HG03196 (cell line): ENCODE data around the gene MYO1F.

ENCODE experiments used
- ATAC-seq: cut with Tn5 transposase; IDR thresholded peaks from one replicate; pipeline ENCODE4 v1.9.1; 2021; ENCODE audit not compliant: unreplicated experiment

The MYO1F gene

DNA sequence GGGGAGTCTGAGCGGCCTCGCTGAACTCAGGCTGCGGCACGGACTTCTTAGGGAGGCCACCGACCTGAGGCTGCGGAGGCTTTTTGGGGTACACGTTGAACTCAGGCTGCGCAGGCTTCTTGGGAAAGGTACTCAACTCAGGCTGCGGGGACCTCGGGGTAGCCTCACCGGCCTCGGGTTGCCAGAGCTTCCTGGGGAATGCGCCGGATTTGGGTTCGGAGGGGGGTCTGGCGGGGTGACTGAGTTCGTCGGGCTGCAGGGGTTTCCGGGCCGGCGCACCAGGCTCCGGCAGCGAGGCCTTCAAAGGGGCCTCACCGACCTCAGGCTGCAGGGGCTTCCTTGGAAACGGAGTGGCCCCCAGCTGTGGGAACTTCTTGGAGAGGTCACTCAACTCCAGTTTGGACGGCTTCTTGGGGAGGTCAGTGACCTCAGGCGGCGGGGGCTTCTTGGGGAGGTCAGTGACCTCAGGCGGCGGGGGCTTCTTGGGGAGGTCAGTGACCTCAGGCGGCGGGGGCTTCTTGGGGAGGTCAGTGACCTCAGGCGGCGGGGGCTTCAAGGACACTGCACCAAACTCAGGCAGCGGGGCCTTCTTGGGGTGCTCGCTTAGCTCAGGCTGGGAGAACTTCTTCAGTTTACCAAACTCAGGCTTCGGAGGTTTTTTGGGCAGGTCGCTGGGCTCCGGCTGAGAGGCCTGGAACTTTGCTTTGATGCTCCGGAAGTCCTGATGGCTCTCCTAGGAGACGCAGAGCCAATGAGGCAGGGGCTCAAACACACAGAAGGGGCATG is 78.0 kb downstream of the MYO1F start:
- ATAC-seq, result no peak

DNA sequence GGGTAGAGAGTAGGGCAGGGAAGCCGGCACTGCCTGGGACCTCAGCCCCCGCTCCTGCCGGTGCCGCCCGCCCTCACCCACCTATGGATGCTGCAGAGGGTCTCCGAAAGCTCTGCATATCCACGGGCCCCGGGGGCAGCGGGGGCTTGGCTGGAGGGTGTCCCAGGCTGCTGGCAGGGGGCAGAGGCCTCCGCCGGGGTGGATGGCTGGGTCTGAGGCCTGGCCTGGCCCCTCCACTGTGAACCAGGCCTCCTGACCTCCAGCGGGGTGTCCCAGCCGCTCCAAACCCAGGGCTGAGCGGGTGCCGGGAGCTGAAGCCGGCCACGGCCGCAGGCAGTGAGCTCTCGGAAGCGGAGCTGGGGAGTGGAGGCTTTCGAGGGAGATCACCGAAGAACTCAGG is 78.9 kb downstream of the MYO1F start:
- ATAC-seq, result no peak

DNA sequence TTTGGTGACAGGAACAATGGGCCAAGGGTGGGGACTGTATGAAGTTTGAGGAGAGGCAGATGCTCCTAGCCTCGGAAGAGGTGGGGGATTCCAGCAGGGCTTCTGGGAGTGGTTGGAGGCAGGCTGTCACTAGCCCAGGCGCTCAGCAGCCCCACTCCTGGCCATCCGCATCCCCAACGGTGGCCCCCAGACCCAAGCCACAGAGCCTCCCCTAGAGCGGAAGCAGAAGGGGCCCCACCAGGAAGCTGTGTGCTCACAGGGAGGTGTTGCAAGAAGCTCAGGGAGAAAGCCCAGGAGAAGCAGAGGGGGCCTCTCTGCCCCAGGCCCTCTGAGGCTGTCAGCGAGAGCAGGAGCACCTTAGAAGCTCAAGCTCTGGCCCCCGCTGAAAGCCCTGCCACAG is 83.1 kb downstream of the MYO1F start:
- no peak for ATAC-seq

DNA sequence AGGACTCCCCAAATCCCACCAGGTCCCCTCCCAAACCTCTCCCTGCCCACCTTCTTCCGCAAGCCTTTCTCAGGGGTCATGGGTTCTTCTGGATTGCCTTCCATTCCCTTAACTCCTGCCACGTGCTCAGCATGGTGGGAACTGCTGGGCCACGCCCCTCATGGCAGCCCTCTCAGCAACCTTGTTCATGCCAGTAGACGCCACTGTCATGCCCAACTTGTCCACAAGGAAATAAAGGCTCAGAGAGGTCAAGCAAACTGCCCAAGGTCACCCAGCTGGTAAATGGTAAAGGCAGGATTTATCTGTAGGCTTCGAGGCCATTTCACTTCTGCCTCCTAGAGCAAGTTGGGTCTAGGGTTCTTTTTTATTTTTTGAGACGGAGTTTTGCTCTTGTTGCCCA is 85.7 kb downstream of the MYO1F start:
- no peak for ATAC-seq

DNA sequence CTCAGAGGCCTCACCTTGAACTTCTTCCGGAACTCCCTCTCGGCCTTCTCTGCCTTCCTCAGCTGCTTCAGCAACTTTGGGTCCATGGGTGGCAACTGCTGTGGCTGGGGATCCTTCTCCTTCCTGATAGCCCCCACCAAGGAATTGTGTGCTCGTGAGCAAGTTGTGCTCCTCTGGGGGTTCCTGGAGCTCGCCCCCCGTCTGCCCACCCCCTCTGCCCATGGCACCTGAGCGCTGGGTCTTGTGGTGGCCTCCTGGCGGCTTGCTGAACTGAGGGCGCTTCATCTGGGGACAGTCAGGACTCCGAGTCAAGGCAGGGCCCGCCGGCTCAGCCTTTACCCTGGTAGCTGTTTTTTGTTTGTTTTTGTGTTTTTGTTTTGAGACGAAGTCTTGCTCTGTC is 86.4 kb downstream of the MYO1F start:
- no peak for ATAC-seq

DNA sequence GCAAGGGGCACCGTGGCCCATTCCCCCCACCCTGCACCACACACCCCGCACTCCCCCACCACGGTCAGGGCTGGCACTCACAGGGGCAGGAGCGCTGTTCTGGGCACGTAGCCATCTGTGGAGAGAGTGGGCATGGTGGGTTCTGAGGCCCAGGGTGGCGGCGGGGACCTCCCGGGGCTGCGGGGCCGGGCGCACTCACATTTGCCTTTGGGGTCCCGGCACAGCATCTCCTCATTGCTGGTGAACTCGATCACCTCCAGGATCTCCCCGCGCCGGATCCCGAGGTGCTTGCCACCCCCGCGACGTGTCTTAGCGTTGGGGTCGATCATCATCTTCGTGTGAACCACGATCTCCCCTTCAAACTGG is 86.9 kb downstream of the MYO1F start:
- ATAC-seq, result no peak

DNA sequence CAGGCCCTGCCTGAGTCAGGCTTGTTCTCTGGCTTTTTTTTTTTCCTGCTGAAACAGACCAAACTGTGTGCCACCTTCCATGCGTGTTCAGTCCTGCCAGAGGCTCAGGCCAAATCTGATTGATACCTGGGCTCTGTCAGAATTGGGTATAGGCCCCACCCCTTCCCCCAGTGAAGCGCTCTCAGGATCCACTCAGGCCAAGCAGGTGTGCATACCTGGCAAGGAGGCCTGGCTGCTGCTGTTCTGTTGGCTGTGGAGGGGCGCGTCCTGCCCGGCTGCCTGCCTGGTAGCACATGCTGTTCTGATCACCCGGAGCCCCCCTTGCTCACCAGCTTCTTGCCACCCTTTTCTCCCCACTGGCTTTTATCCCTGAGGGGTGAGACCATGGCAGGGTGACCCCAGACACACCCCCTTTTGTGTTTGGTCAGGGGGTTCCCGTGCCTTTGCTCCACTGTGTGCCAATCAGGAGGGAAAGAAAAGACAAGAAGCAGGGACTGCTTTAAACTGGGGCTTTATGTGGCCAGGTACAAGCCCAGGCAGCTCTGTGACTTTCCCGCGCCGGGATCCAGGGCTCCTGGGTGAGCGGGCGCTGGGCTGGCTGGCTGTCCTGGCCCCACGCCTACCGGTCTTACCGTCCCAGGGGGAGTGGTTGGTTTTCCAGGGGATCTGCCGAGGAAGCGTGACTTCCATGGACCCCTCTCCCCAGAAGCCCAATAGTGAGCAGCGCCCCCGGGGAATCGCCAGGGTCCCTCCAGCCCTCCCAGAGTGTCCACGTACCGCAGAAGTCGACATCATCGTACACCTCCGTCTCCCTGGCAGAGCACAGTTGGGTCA is 87.5 kb downstream of the MYO1F start:
- no peak for ATAC-seq

DNA sequence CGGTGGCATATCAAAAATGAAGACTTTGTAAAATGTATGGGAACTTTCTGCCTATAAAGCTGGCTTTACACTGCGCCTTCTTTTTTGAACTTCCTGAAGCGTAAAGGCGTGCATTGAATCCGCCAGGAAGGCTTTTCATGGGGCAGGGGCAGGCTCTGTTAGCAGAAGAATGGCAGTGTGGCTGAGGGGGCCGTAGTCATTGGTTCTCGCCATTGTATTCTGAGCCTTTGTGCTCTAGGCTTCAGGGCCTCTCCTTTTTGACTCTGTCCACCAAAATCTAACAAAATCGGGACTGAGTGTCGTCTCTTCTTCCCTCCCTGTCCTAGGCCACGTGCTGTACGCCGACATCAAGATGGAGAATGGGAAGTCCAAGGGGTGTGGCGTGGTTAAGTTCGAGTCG is 88.9 kb downstream of the MYO1F start:
- ATAC-seq, result no peak

DNA sequence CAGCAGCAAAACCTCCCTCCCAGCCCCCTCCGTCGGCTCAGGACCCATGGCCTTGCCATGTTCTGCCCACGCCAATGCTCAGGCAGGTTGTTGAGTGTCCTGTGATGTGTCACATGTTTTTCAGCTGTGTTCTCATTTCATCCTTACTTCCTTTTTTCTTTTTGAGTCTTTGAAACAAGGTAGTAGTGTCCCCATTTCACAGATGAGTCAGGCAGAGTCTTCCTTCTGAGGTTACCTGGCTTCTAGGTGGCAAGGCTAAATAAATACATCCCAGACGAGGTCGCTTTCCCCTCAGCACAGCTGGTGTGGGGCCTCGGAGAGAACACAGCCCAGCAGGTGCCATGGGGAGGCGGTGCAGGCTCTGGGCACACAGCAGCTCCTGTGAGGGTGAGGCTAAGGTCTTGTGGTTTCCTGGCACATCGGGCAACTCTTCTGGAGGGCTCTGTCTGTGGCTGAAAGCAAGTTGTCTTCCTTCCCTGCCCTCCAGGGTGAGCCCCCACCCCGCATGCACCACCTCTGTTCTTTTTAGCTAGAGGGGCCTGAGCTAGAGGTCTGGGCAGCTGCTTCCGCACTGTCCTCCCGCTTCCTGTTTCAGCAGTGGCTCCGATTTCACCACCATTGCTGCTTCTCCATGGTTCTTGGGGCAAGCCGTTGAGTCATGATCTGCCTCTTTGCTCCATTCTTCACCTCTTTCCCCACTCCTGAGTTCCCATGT is 89.9 kb downstream of the MYO1F start:
- ATAC-seq, result no peak

DNA sequence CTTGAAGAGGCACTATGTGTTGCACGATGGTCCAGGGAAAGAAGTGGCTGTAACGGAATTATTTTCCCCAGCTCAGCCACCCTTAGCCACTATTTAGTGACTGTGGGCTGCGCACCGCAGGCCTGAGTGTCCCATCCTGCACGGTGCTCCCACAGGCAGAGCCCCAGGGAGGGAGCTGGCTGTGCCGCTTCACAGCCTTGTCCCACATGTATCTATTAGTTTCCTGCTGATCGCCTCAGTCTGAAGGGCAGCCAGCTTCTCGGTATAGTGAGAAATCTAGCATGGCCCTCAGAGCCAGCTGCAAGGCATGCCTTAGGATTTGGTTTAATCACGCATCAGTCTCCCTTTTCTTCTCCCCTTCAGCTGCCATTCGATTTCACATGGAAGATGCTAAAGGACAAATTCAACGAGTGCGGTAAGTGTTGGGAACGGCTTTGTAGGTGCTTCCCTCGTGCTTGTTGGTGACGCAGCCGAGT is 90.5 kb downstream of the MYO1F start:
- ATAC-seq, result no peak

DNA sequence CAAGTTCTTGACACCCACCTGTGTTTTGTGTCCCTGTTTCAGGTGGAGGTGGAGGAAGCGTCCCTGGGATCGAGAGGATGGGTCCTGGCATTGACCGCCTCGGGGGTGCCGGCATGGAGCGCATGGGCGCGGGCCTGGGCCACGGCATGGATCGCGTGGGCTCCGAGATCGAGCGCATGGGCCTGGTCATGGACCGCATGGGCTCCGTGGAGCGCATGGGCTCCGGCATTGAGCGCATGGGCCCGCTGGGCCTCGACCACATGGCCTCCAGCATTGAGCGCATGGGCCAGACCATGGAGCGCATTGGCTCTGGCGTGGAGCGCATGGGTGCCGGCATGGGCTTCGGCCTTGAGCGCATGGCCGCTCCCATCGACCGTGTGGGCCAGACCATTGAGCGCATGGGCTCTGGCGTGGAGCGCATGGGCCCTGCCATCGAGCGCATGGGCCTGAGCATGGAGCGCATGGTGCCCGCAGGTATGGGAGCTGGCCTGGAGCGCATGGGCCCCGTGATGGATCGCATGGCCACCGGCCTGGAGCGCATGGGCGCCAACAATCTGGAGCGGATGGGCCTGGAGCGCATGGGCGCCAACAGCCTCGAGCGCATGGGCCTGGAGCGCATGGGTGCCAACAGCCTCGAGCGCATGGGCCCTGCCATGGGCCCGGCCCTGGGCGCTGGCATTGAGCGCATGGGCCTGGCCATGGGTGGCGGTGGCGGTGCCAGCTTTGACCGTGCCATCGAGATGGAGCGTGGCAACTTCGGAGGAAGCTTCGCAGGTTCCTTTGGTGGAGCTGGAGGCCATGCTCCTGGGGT is 91.5 kb downstream of the MYO1F start:
- no peak for ATAC-seq

DNA sequence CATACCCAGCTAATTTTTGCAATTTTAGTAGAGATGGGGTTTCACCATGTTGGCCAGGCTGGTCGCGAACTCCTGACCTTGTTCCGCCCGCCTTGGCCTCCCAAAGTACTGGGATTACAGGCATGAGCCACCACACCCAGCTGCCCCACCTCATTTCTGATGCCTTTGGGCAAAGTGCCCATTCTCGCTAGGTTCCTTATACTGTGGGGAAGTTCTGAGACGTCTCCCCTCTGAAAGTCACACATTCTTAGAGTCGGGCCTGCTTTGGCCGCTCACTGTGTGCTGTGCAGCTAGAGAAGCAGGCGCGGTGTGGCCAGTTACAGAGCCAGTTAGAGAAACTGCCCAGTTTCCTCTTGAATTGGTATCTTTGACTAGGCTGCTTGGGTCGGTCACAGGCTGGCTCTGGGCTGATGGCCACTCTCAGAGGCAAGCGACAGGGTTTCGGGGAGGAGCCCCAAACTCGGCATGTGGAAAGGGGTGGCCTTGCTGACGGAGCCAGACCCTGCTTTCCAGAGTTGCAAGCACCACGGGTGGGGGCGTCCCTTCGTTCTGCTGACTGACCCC is 92.8 kb downstream of the MYO1F start:
- ATAC-seq, result no peak

DNA sequence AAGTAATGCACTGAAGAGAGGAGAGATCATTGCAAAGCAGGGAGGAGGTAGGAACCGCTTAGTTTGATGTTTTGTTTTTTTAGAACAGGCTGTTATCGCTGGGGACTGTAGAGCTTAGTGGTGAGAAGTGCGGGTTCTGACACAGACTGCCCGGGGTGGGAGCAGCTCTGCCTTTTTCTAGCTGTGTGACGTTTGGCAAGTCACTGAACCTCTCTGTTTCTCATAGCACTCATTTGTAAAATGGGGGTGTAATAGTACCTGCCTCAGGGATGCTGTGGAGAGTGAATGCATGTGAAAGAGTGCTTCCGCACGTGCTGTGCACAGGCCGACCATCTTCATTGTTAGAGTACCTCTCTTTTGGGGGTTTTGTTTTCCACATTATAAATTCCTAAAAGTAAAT is 94.1 kb downstream of the MYO1F start:
- no peak for ATAC-seq

DNA sequence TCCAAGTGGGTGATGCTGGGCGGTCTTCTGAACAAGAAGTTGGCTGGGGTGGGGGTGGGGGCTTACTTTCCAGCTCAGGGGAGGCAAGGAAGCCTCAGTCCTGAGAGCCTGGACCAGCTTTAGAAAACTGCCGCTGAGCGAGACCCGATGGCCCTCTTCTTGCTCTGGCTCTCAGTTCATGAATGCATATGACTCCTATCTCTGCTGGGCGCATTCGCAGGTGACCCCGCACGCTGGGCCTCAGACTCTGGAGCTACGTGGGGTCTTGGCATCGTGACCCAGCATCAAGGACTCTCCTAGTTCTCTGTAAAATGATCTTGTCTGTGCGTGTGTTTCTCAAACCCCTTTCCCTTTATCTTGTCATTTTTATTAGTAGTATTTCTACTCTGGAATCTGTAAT is 94.5 kb downstream of the MYO1F start:
- ATAC-seq, result no peak

DNA sequence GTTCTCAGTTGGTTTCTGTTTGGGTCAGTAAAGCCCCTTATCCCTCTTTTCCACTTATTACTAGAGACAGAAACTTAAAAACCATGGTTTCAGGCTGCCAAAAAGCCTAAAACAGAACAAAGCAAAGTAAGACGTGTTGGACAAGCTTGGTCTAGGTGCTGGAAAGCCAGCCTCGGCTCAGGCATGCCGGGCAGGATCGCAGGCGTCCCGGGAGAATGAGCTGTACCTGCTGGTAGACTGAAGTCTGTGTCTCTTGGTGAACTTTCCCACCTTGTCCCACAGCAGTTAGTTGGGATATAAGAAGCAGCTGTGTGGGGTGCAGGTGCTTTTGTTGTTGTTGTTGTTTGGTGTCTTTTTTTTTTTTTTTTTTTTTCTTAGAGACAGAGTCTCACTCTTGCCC is 95.6 kb downstream of the MYO1F start:
- no peak for ATAC-seq

DNA sequence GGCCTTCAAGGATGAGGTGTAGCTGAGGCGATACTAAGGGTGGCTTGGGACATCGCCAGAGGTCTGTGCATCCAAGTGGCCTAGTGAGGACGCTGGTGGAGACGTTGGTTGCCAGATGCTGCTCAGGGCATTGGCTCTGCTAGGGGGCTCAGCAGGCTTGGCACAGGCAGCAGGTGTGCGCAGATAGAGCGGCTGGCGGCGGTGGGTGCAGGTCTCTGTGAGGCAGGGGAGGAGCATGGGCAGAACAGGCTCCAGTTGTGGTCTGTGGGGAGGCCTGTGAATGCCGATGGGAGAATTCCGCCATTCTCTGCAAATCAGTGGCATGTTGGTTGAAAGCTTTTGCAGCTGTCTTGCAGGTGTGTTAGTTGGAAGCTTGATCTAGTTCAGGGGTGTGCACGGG is 96.0 kb downstream of the MYO1F start:
- ATAC-seq, result no peak

DNA sequence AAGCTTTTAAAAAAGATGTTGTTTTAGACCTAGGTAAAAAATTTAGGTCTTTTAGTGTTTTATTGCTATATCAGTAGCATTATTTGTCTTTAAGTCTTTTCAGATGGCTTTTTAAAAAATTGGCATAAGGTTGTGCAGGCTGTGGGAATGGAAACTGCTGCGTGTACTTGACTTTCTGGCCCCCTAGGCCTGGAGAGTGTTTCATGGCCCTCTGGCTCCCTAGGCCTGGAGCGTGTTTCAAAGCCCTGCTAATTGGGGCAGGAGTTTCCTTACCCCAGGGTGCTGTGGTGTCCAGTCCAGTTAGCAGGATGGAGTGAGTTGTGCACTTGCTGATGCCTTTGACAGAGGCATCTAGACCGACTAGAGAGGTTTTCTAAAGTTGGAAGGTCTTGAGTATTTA is 98.6 kb downstream of the MYO1F start:
- no peak for ATAC-seq

DNA sequence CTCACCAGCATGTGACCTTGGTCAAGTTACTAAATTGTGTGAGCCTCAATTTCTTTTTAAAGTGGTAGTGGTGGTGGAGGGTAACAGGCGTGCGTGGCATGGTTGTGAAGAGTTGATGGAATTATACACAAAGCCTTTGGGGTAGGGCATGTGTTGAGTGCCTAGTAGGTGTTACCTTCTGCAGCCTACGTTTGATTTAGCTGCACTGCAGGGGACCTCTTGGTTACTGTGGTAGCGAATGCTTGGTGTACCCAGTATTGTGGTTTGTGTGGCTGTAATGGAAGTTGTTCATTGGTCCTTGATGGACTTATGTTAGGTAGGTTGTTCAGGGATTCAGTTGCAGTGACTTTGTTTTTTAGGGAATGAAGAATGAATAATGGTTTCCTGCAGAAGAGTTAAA is 99.4 kb downstream of the MYO1F start:
- no peak for ATAC-seq

DNA sequence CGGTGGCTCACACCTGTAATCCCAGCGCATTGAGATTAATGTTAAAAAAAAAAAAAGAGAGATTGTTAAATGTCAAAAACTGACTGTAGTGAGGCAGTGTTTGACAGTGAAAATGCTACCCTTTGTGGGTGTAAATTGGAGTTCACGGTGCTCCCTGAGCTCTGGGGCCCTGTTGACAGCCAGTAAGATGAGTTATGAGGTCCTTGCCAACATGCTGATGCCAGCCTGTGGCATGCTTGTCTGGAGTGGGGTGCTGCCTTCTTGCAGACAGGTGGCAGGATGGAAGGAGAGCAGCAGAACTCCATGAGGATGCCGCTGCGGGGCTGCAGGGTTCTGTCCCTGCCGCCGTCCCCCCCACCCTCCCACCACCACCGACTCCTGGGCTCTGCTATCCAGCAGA is 100.7 kb downstream of the MYO1F start:
- no peak for ATAC-seq

DNA sequence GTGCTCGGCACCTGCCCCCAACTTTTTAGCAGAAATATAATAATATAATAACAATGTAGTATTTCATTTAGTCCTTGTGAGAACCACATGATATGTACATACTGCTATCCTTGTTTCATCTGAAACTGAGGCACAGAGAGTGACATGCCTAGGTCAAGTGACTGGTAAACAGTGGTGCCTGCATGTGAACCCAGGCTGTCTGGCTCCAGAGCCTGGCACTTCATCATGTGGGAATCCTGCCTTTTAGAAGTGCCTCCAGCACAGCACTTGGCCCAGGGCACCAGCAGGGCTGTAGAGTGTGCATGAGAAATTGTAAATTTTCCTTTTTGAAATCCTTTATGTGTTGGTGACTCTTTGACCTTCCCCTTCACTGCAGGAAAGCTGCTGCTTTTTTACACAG is 102.2 kb downstream of the MYO1F start:
- ATAC-seq, result no peak
